Inferior parietal cortex (tissue), 1 donor: ENCODE measurements around the gene CUX1.
"Not testable (repeated sequence)": the region's sequence is repeated elsewhere in the genome, so short reads cannot be mapped to it uniquely, and the experiment has no call there.

Experiments
- DNase-seq: peaks from one replicate; pipeline ENCODE4 v3.0.0-alpha.2; 2016; ENCODE audit errors: extremely low spot score

CUX1 gene

GRCh38 chr7:101984133-101984879 is 166.9 kb downstream of the CUX1 start:
- no peak for DNase-seq

GRCh38 chr7:101985057-101985902 is 167.9 kb downstream of the CUX1 start:
- no peak for DNase-seq

- no peak for DNase-seq
Measured at GRCh38 chr7:101985903-101986734, 168.7 kb downstream of the CUX1 start.

GRCh38 chr7:101987494-101987893 is 170.1 kb downstream of the CUX1 start:
- no peak for DNase-seq

GRCh38 chr7:101988060-101988459 is 170.6 kb downstream of the CUX1 start:
- DNase-seq, result not testable (repeated sequence)

GRCh38 chr7:101988513-101988912 is 171.1 kb downstream of the CUX1 start:
- no peak for DNase-seq

GRCh38 chr7:101989101-101989500 is 171.7 kb downstream of the CUX1 start:
- no peak for DNase-seq

GRCh38 chr7:101990811-101991418 is 173.5 kb downstream of the CUX1 start:
- DNase-seq, result no peak

- DNase-seq, result no peak
Measured at GRCh38 chr7:101991860-101992259, 174.4 kb downstream of the CUX1 start.

GRCh38 chr7:101993311-101993710 is 175.9 kb downstream of the CUX1 start:
- no peak for DNase-seq

GRCh38 chr7:101995121-101995520 is 177.7 kb downstream of the CUX1 start:
- DNase-seq, result no peak

- no peak for DNase-seq
Measured at GRCh38 chr7:101996131-101996691, 178.8 kb downstream of the CUX1 start.

GRCh38 chr7:101996876-101997275 is 179.4 kb downstream of the CUX1 start:
- DNase-seq, result no peak

- DNase-seq, result no peak
Measured at GRCh38 chr7:101998029-101998905, 180.8 kb downstream of the CUX1 start.

- no peak for DNase-seq
Measured at GRCh38 chr7:101998906-101999240, 181.4 kb downstream of the CUX1 start.

GRCh38 chr7:101999393-101999792 is 182.0 kb downstream of the CUX1 start:
- no peak for DNase-seq

- no peak for DNase-seq
Measured at GRCh38 chr7:102000123-102000522, 182.7 kb downstream of the CUX1 start.

- DNase-seq, result no peak
Measured at GRCh38 chr7:102004229-102004628, 186.8 kb downstream of the CUX1 start.

GRCh38 chr7:102004848-102005247 is 187.4 kb downstream of the CUX1 start:
- no peak for DNase-seq

- no peak for DNase-seq
Measured at GRCh38 chr7:102005933-102006480, 188.6 kb downstream of the CUX1 start.
